Hippocampal formation (tissue), 2 donors: ENCODE measurements around the gene PRKG1.

Experiments used
- DNase-seq, 2 donors: peaks; one replicate each; lab custom pipeline; 2025; lab: John Stamatoyannopoulos, UW

Gene PRKG1

GRCh38 chr10:52059089-52059488 is 984.8 kb downstream of the PRKG1 start:
- DNase-seq: no peak

- DNase-seq: no peak
Observed at GRCh38 chr10:52063159-52063558, 988.9 kb downstream of the PRKG1 start.

GRCh38 chr10:52064084-52064845 is 990.0 kb downstream of the PRKG1 start:
- no peak for DNase-seq

- DNase-seq: no peak
Observed at GRCh38 chr10:52066383-52066782, 992.1 kb downstream of the PRKG1 start.

GRCh38 chr10:52068485-52068884 is 994.2 kb downstream of the PRKG1 start:
- no peak for DNase-seq

- no peak for DNase-seq
Observed at GRCh38 chr10:52071814-52072213, 997.5 kb downstream of the PRKG1 start.

- DNase-seq: no peak
Observed at GRCh38 chr10:52074505-52075026, 1000.3 kb downstream of the PRKG1 start.

- DNase-seq: peak; percentile 1 to 6
Observed at GRCh38 chr10:52077814-52078213, 1003.5 kb downstream of the PRKG1 start.

- no peak for DNase-seq
Observed at GRCh38 chr10:52078397-52078937, 1004.2 kb downstream of the PRKG1 start.

- no peak for DNase-seq
Observed at GRCh38 chr10:52082307-52082706, 1008.0 kb downstream of the PRKG1 start.

- DNase-seq: no peak
Observed at GRCh38 chr10:52083422-52083821, 1009.1 kb downstream of the PRKG1 start.

GRCh38 chr10:52092390-52092789 is 1018.1 kb downstream of the PRKG1 start:
- DNase-seq: no peak

GRCh38 chr10:52098130-52098529 is 1023.8 kb downstream of the PRKG1 start:
- DNase-seq: no peak

- no peak for DNase-seq
Observed at GRCh38 chr10:52099026-52099600, 1024.8 kb downstream of the PRKG1 start.

- DNase-seq: no peak
Observed at GRCh38 chr10:52100011-52100547, 1025.8 kb downstream of the PRKG1 start.

GRCh38 chr10:52105301-52105700 is 1031.0 kb downstream of the PRKG1 start:
- no peak for DNase-seq

- no peak for DNase-seq
Observed at GRCh38 chr10:52106011-52106410, 1031.7 kb downstream of the PRKG1 start.

GRCh38 chr10:52106899-52107298 is 1032.6 kb downstream of the PRKG1 start:
- no peak for DNase-seq

- DNase-seq: no peak
Observed at GRCh38 chr10:52108236-52108635, 1033.9 kb downstream of the PRKG1 start.

- DNase-seq: no peak
Observed at GRCh38 chr10:52110576-52110975, 1036.3 kb downstream of the PRKG1 start.

- DNase-seq: no peak
Observed at GRCh38 chr10:52111101-52111891, 1037.0 kb downstream of the PRKG1 start.

GRCh38 chr10:52115823-52116222 is 1041.5 kb downstream of the PRKG1 start:
- DNase-seq: no peak
